Prostate gland (tissue), 2 donors: ENCODE results near the gene STARD10.

ENCODE experiments used
- CTCF ChIP-seq, 4 experiments: fragments of 200-600 bp in 2 of 4; fragments of 450-650 bp in 2 of 4; sonication (generic) in 2 of 4; IDR thresholded peaks; 1 replicate in 3 of 4; 2 replicates in 1 of 4; pipeline ENCODE4 v1.5.1; 2016 to 2019; ENCODE audit warnings: antibody characterized with exemption in 4 of 4, mild to moderate bottlenecking in 2 of 4, moderate library complexity in 2 of 4
- POLR2A ChIP-seq: fragments of 450-650 bp; IDR thresholded peaks from one replicate; pipeline ENCODE4 v1.6.1; 2016; ENCODE audit warnings: antibody characterized with exemption, mild to moderate bottlenecking
- POLR2AphosphoS5 ChIP-seq: sonication (generic); formaldehyde crosslinking; IDR thresholded peaks from one replicate; pipeline ENCODE4 v1.6.1; 2017; ENCODE audit warnings: antibody characterized with exemption

GRCh38 chr11:72719551-72719950, 74.3 kb downstream of the STARD10 start:
- no peak for TF ChIP-seq CTCF (IDR thresholded peaks at IDR 0.05)
- no peak for TF ChIP-seq POLR2A
- TF ChIP-seq POLR2AphosphoS5, result no peak
